Measurements from ENCODE around the gene VIT.

Gene VIT

DNA sequence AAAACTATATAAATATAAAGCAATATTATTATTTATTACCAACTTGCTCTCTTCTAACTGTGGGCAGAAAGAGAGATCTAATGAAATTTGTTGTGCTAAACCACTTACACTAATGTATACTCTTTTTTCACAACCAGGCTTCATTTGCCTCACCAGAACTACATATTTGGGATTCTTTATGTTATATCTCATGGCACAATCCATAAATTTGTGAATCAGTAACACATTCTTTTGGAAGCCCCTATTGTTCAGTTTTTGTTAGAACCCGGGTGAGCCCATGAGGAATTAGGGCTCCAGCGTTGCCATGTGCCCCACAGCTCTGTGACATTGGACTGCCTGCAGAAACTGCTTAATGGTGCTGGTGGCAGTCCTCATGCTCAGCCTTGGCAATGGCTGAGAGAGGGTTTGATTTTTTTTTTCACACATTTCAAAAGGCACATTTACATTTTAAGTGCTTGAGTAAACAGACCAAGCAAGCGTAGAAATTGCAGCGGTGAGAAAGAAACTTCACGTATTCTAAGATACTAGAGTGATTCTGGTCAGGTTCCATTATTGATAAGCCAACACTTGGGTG lies 15.3 kb downstream of the VIT start:
- DNase-seq (ENCODE audit: low spot score) = no peak

GRCh38 chr2:36713310-36713709 lies 16.8 kb downstream of the VIT start:
- DNase-seq (ENCODE audit: low spot score) = no peak

- DNase-seq (ENCODE audit: low spot score) = no peak
These were observed 19.6 kb downstream of the VIT start for GRCh38 chr2:36716111-36716510.

DNA sequence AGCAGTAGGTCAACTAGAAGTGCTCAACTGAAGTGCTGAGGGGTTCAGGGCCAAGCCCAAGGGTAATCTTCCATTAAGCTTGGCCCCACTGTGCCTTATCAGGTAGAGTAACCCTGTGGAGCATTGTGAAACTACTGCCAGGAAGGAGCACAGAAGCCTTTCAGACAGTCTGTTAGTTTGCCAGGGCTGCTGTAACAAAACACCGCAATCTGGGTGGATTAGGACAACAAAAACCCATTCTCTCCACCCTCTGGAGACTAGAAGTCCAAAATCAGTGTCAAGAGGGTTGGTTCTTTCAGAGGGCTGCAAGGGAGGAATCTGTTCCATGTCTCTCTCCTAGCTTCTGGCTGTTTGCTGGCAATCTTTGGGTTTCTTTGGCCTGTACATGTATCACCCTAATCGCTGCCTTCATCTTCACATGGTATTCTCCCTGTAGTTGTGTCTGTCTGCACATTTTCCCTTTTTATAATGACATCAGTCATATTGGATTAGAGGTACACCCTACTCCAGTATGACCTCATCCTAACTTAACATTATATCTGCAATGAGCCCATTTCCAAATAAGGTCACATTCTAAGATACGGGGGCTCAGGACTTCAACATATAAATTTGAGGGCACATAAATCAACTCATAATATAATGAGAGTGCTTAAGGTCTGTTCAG lies 21.2 kb downstream of the VIT start:
- no peak for DNase-seq (ENCODE audit: low spot score)

- no peak for DNase-seq (ENCODE audit: low spot score)
These were observed 31.0 kb downstream of the VIT start for GRCh38 chr2:36727550-36727949.

DNA sequence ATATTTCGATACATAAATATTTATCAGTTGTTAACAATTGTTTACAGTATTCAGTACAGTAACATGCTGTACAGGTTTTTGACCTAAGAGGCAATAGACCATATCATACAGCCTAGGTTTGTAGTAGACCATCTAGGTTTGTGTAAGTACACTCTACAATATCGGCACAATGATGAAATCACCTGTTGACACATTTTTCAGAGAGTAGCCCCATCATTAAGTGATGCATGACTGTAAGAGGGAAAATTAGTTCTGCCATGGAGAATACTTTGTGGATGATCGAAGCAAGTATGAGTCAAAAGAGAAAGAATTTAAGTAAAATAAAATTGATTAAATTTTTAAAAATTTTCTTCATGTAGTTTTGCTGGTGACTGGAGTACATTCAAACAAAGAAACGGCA lies 32.6 kb downstream of the VIT start:
- no peak for DNase-seq (ENCODE audit: low spot score)

GRCh38 chr2:36731941-36732672 lies 35.6 kb downstream of the VIT start:
- no peak for DNase-seq (ENCODE audit: low spot score)

DNA sequence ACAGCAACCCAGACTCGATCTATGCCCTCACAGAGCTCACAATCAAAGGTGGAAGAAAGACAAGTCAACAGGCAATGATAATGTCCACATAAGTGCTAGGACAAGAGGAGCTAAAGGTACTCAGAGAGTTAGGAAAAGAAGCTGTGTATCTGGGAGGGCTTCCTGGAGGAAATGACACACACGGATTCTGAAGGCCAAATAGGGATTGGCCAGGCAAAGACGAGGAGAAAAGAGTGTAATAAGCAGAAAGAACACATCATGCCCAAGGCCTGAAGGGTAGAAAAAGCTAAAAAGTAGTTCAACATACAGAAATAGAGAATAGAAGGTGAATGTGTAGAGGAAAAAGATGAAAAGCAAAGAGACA lies 36.1 kb downstream of the VIT start:
- no peak for DNase-seq (ENCODE audit: low spot score)

DNA sequence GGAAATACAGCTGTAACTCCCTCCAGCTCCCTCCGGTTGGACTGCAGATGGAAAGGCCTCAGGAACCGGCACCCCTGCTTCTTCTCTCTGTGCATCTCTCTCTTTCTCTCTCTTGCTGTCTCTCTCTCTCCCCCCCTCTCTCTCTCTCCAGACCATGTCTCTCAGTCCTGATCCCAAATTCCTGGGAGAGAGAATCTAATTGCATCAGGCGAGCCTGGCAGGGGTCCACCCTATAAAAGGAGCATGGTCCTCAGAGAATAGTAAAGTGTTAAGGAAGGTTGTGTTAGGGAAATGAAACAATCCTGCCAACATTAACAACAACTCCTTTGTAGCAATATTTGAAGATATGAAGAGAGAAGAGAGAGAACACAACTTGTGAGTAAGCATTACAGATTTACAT lies 36.7 kb downstream of the VIT start:
- no peak for DNase-seq (ENCODE audit: low spot score)

DNA sequence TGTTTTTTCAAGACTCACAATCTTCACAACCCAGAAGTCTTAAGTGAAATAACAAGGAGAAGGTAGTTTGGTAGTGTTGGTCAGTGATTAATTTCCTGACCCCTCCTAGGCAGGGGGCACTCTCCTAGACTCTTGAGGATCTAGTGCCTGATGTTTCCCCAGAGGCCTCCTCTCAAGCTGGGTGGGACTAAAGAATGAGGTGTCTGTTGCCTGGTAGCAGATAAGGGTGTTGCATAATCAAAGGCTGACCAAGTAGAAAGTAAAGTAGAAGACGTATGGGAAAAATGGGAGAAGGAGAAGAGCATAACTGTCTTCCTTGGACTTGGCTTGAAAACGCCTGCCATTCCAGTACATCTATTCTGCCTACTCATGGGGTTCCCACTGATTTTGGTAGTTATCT lies 37.8 kb downstream of the VIT start:
- no peak for DNase-seq (ENCODE audit: low spot score)

GRCh38 chr2:36737131-36737750 lies 40.7 kb downstream of the VIT start:
- DNase-seq (ENCODE audit: low spot score) = no peak

- no peak for DNase-seq (ENCODE audit: low spot score)
These were observed 43.6 kb downstream of the VIT start for GRCh38 chr2:36740061-36740460.

GRCh38 chr2:36741188-36741837 lies 44.8 kb downstream of the VIT start:
- DNase-seq (ENCODE audit: low spot score) = no peak

DNA sequence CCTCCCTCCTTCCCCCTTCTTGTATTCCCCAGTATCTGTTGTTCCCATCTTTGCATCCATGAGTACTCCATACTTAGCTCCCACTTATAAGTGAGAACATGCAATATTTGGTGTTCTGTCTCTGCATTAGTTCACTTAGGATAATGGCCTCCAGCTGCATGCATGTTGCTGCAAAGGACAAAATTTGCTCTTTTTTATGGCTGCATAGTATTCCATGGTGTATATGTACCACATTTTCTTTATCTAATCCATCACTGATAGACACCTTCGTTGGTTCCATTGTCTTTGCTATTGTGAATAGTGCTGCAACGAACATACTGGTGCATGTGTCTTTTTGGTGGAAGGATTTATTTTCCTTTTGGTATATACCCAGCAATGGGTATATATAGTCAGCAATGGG lies 47.4 kb downstream of the VIT start:
- no peak for DNase-seq (ENCODE audit: low spot score)

DNA sequence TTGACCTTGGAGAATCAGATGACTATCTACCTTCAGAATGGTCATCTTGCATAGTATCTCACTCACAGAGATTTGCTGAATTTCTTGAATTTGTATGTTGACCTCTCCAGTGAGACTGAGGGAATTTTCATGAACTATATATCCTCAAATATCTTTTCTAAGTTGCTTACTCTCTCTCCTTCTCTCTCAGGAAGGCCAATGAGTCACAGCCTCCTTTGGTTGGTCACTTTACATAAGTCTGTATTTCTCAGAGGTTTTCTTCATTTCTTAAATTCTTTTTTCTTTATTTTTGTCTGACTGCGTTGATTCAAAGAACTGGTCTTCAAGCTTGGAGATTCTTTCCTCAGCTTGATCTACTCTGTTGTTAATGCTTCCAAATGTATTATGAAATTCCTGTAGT lies 51.7 kb downstream of the VIT start:
- DNase-seq (ENCODE audit: low spot score) = no peak

- DNase-seq (ENCODE audit: low spot score) = no peak
These were observed 53.6 kb downstream of the VIT start for GRCh38 chr2:36750101-36750500.

GRCh38 chr2:36753706-36754221 lies 57.3 kb downstream of the VIT start:
- no peak for DNase-seq (ENCODE audit: low spot score)

GRCh38 chr2:36754578-36754977 lies 58.1 kb downstream of the VIT start:
- no peak for DNase-seq (ENCODE audit: low spot score)

DNA sequence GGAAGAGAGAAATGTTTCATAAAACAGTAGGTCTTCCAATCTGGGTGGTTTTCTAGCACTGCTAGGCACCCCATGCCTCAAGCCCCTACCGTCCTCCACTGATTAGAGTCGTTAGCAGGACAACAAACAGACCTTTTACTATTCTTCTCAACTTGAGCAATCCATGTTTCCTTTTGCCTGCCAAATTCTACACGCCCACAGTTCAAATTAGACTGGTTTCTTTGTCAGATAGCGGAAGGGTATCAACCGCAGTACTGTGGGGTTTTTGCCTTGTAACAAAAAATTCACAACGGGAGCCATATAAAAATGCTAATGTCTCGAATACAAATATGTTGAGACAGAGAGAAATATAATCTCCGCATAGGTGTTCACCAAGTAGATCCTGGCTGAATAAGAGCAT lies 59.9 kb downstream of the VIT start:
- DNase-seq (ENCODE audit: low spot score) = no peak

GRCh38 chr2:36762764-36763490 lies 66.4 kb downstream of the VIT start:
- DNase-seq (ENCODE audit: low spot score) = no peak

- no peak for DNase-seq (ENCODE audit: low spot score)
These were observed 72.6 kb downstream of the VIT start for GRCh38 chr2:36769106-36769505.
